ENCODE measurements around the gene HPDL. TPM values are rescaled to one million over a fixed set of nuclear protein-coding genes. Genes with fewer than 3 reads are reported as not detected.

HPDL gene
- total and polyA plus RNA-seq, 2 of the 8 experiments (the other 6 are each of a cell fraction or from before 2014, with no cell fraction given) = 58.5 to 62.7 TPM

DNA sequence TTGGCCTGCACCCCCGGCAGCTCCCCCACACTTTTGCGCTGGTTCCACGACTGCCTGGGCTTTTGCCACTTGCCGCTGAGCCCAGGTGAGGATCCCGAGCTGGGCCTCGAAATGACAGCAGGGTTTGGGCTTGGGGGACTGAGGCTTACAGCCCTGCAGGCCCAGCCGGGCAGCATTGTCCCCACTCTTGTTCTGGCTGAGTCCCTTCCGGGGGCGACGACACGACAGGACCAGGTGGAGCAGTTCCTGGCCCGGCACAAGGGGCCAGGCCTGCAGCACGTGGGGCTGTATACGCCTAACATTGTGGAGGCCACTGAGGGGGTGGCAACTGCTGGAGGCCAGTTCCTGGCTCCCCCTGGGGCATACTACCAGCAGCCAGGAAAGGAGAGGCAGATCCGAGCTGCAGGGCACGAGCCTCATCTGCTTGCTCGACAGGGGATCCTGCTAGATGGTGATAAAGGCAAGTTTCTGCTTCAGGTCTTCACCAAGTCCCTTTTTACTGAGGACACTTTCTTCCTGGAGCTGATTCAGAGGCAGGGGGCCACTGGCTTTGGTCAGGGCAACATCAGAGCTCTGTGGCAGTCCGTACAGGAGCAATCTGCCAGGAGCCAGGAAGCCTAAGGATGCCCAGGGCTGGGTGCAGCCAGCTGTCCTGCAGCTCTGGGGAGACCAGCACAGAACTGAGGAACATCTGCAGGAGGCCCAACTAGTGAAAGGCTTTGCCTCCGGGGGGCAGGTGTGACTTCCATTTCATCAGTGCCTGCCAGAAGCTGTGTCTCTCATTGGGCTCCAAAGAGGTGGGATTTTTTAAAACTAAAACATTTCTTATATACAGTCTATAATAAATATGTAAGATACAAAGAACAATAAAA is 1.2 kb downstream of the HPDL start:
- FAIRE-seq = no peak
- Histone ChIP-seq H3K9me3 (ENCODE audit: insufficient read depth in 2 of 2, low read depth in 1 of 2, low read length in 1 of 2) (no peaks in the 10 kb centered on the region), H2BK120ac (replicated peaks; ENCODE audit: low read depth, low read length) (peak overlapping the region; percentile 47), H3K4me1 (replicated peaks in 1 of 4; ENCODE audit: control insufficient read depth in 3 of 4, insufficient read depth in 4 of 4, low read length in 3 of 4) (peaks cover 7 to 21% (median 12%) of the 10 kb centered on the region in 4 experiments; a peak in 6 of 7 replicates), H2BK15ac (ENCODE audit: low read length) (no peak overlapping the region), H3K27me3 (replicated peaks in 1 of 4; ENCODE audit: control insufficient read depth in 3 of 4, extremely low read depth in 1 of 4, insufficient read depth in 3 of 4, low read length in 3 of 4) (no peaks in the 10 kb centered on the region), H3K9ac (replicated peaks in 1 of 4; ENCODE audit: extremely low read depth in 1 of 4, low read depth in 3 of 4, low read length in 3 of 4) (peak overlapping the region in 3 of 4 experiments; percentile 21 to 87 (median 86); a peak in 6 of 7 replicates), H3K18ac (ENCODE audit: extremely low read depth, low read length) (peak overlapping the region; percentile 99), H2AK5ac (ENCODE audit: low read depth, low read length) (peak overlapping the region; percentile 80), H3K23me2 (ENCODE audit: low read depth, low read length) (peaks cover 11% of the 10 kb centered on the region; the same call in 1 of the 2 replicates), H2BK20ac (ENCODE audit: low read length) (no peak overlapping the region), H4K20me1 (replicated peaks in 1 of 2; ENCODE audit: control insufficient read depth in 1 of 2, insufficient read depth in 2 of 2, low read length in 2 of 2) (peaks cover 0 to 2% of the 10 kb centered on the region in 2 experiments), H3K27ac (ENCODE audit: low read depth, low read length) (peak overlapping the region; percentile 65; the same call in 1 of the 2 replicates), H4K8ac (ENCODE audit: extremely low read depth, insufficient read depth, low read length) (peak overlapping the region; percentile 81), H2BK12ac (ENCODE audit: low read depth, low read length) (0 out of 2 replicates have a peak overlapping the region, but pooled peaks have one; percentile 75), H3K36me3 (ENCODE audit: control insufficient read depth in 2 of 4, insufficient read depth in 4 of 4, low read length in 3 of 4) (peaks cover 3 to 33% (median 13%) of the 10 kb centered on the region in 4 experiments; a peak in 5 of 8 replicates), H3K23ac (ENCODE audit: insufficient read length) (no peak overlapping the region), H2BK5ac (ENCODE audit: low read depth, low read length) (peak overlapping the region; percentile 64; the same call in 1 of the 2 replicates), H3K79me2 (ENCODE audit: control insufficient read depth in 1 of 2, insufficient read depth in 2 of 2, low read length in 2 of 2) (peaks cover 3 to 22% of the 10 kb centered on the region in 2 experiments; a peak in 3 of 4 replicates), H3K4ac (replicated peaks; ENCODE audit: insufficient read length, low read depth, low read length) (peak overlapping the region; percentile 87), H3K79me1 (ENCODE audit: low read depth, low read length) (peaks cover 5% of the 10 kb centered on the region; the same call in 1 of the 2 replicates), H3K14ac (ENCODE audit: insufficient read length) (no peak overlapping the region), H3K56ac (replicated peaks; ENCODE audit: insufficient read length, low read depth, low read length) (peak overlapping the region; percentile 70), H3K4me3 (ENCODE audit: extremely low read depth in 1 of 4, insufficient read depth in 2 of 4, low read depth in 3 of 4, low read length in 4 of 4) (peak overlapping the region; percentile 61 to 69 (median 64)), H3K4me2 (ENCODE audit: insufficient read depth in 1 of 2, low read depth in 2 of 2, low read length in 2 of 2) (peak overlapping the region; percentile 71 to 89), H2AFZ (ENCODE audit: low read length) (no peak overlapping the region), H4K5ac (ENCODE audit: insufficient read length, low read depth, low read length) (peak overlapping the region; percentile 73), H4K91ac (replicated peaks; ENCODE audit: insufficient read length, low read length) (peak overlapping the region; percentile 89)
- ChIA-PET POLR2A (ENCODE audit: partially characterized antibody) (interaction anchor here (0.7 to 16.3 kb wide), 29 partner anchors 7 to 528 kb away, joined by 3 to 472 read pairs (median 6); partner anchors contain the start of genes CCDC163, HECTD3, MMACHC and MUTYH), CTCF (ENCODE audit: partially characterized antibody) (interaction anchor here (0.6 to 5.3 kb wide), 16 partner anchors 9 to 314 kb away, joined by 3 to 29 read pairs (median 4); partner anchors contain the start of genes MUTYH and TOE1)
- peak in 1 of 2 experiments; percentile 65 for DNase-seq (ENCODE audit: low read depth in 1 of 2, low spot score in 2 of 2)
- 30% methylated on average over 19 of the region's 19 CpGs; no CpG with 5 or more reads in 1 of the 2 experiments for WGBS, 2 experiments (ENCODE audit: extremely low coverage in 1 of 2, insufficient coverage in 1 of 2, insufficient read length in 1 of 2, insufficient replicate concordance in 2 of 2, low coverage in 1 of 2, low lambda C conversion rate in 2 of 2, missing lambda C conversion rate in 1 of 2)
- TF ChIP-seq POLR2AphosphoS5 (IDR thresholded peaks at IDR 0.05; ENCODE audit: low read depth, low read length) (0 out of 2 replicates have a peak, but pooled peaks have one; percentile 16), RNF2 (IDR thresholded peaks at IDR 0.05; ENCODE audit: borderline replicate concordance, low read depth, low read length, missing control alignments, poor library complexity, severe bottlenecking) (no peak), TAF1 (IDR thresholded peaks at IDR 0.05; ENCODE audit: low read depth, low read length) (0 out of 2 replicates have a peak, but pooled peaks have one; percentile 8), POLR2A (IDR thresholded peaks at IDR 0.05; ENCODE audit: control extremely low read depth in 1 of 2, low read depth in 2 of 2, low read length in 2 of 2) (peak in 1 of 2 experiments; percentile 28; a peak in 2 of 3 replicates), HDAC2 (IDR thresholded peaks at IDR 0.05; ENCODE audit: borderline replicate concordance in 1 of 2, low read depth in 2 of 2, low read length in 2 of 2) (0 out of 4 replicates have a peak, but pooled peaks of 1 of the 2 experiments have one; percentile 13), YY1 (IDR thresholded peaks at IDR 0.05; ENCODE audit: low read depth, low read length) (no peak)
- TF ChIP-seq, protein P1, sequence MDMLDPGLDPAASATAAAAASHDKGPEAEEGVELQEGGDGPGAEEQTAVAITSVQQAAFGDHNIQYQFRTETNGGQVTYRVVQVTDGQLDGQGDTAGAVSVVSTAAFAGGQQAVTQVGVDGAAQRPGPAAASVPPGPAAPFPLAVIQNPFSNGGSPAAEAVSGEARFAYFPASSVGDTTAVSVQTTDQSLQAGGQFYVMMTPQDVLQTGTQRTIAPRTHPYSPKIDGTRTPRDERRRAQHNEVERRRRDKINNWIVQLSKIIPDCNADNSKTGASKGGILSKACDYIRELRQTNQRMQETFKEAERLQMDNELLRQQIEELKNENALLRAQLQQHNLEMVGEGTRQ (IDR thresholded peaks at IDR 0.05; ENCODE audit: low read length) = peak; percentile 13; the same call in 1 of the 2 replicates
- TF ChIP-seq, protein P2, sequence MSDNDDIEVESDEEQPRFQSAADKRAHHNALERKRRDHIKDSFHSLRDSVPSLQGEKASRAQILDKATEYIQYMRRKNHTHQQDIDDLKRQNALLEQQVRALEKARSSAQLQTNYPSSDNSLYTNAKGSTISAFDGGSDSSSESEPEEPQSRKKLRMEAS (IDR thresholded peaks at IDR 0.05) = peak; percentile 87

Data from H1 (cell line).